ENCODE data around the gene NEDD8.
"Not testable (repeated sequence)": the region's sequence is repeated elsewhere in the genome, so short reads cannot be mapped to it uniquely, and the experiment has no call there.

NEDD8 gene

DNA sequence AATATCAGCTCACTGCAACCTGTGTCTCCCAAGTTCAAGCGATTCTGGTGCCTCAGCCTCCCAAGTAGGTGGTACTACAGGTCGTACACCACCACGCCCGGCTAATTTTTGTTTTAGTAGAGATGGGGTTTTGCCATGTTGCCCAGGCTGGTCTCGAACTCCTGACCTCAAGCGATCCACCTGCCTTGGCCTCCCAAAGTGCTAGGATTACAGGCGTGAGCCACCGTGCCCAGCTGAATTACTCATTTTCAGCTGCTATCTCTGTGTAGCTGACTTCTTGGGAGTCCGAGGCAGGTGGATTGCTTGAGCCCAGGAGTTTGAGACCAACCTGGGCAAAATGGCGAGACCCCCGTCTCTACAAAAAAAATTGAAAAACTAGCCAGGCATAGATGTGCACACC is 13.2 kb upstream of the NEDD8 start:
- DNase-seq = not testable (repeated sequence)

- DNase-seq = no peak
Measured at GRCh38 chr14:24243336-24243836, 11.2 kb upstream of the NEDD8 start.

DNA sequence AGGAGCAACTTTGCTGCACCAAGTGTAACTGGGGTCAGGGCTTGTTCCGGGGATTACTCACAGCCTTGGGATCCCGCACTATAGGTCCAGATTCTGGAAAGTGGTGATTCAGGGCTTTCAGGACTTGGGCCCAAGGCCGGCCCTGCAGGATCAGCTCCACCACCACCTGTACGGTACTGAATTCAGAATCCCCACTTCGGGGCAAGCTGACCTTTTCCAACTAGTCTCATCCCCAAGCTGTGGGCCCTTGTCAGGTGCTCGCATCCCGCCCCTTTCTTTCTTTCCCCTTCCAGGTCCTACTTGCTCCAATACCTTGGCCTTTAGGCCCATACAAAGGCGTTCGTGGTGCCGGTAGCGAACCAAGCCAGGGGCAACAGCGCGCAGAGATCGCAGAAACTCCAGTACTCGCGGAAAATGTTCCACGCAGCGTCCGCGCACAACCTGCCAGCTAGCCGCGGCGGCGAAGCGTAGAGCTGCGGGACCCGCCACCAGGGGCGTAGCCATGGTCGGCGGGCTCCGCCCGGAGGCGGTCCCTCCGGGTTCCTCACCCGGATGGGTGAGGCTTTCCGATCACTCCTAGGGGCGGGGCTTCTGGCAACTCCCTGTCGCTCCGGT is 9.8 kb upstream of the NEDD8 start:
- DNase-seq = peak; percentile 90

DNA sequence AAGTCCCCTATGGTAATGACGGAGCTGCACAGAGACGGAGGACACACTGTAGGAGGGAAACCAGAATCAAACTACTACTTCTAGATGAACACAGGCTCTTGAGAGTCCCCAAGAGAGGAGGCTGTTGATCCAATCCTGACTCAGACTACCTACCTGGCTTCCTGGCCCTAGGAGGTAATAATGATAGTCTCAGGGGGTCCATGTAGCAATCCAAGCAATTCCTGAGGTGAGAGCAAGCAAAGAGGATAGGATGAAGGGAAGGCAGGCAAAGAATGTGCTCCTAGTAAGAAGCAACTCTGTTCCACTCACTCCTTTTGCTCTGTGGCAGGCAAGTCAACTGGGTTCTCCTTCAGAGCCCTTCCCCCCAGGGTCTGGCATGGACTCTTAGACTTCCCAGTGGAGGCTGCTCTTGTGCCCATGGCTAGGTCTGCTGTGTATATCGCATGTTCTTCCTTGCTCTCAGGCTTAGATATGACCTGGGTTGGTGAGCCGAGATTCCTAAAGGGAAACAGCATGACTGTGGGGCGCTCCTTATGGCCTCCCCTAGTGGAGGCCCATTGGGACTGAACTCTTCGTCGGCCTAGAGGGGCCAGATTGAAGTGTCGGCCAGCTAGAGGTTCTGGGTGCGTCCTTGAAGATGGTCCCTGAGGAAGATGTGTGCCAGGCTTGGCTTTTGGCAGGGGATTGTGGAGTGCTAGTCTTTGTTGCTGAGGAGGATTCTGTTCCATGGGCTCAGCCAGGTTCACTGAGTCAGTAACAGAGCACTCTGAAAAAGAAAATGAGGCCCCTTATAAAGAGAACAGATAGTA is 8.1 kb upstream of the NEDD8 start:
- no peak for DNase-seq

DNA sequence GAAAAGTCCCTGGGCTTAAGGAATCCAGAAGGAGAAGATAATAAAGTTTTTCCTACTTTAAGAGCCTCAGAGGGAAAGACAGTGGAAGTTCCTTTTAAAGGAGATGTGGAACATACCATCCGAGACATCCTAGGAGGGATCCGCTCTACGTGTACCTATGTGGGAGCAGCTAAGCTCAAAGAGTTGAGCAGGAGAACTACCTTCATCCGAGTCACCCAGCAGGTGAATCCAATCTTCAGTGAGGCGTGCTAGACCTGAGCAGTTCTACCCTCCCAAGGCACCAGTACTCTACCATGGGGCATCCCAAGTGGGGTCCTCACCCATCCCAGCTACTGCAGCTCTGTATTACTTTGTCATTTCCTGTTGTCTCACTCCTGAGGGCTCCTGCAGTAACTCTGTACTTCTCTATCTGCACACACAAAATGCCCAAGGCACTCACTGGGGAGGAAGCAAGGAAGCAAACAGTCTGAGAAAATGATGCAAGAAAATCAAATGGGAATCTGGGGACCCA is 6.4 kb upstream of the NEDD8 start:
- DNase-seq = no peak

GRCh38 chr14:24238123-24238522 is 6.0 kb upstream of the NEDD8 start:
- no peak for DNase-seq

GRCh38 chr14:24237463-24237955 is 5.3 kb upstream of the NEDD8 start:
- DNase-seq = no peak

DNA sequence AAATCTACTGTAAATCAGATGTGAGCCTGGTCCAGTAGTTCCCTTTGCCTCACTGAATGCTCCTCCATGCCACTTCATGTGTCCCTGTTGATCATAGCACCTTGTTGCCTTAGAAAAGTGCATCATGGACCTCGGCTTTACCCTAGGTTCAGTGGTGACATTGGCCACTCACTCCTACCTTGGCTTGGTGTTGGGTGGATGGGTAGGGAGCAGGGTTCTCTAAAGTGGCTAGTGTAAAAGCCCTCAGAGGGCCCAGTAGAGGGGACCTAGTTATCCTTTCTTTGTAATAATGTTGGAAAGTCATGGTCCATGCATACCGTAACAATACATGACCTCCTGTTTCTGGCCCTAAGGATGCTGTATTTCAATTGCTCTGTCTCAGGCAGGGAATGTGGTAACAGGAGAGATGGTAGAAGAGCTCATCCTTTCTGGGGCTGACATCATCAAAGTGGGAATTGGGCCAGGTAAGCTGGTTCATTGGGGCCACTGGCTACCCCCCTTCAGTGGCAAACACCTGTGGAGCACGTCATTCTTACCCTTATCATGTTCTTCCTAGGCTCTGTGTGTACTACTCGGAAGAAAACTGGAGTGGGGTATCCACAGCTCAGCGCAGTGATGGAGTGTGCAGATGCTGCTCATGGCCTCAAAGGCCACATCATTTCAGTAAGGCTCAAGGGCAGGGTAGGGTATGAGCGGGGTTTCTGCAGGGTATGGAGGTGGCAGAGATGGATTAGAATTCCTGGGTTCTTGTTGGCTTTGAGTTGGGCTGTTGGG is 4.7 kb upstream of the NEDD8 start:
- DNase-seq = no peak

DNA sequence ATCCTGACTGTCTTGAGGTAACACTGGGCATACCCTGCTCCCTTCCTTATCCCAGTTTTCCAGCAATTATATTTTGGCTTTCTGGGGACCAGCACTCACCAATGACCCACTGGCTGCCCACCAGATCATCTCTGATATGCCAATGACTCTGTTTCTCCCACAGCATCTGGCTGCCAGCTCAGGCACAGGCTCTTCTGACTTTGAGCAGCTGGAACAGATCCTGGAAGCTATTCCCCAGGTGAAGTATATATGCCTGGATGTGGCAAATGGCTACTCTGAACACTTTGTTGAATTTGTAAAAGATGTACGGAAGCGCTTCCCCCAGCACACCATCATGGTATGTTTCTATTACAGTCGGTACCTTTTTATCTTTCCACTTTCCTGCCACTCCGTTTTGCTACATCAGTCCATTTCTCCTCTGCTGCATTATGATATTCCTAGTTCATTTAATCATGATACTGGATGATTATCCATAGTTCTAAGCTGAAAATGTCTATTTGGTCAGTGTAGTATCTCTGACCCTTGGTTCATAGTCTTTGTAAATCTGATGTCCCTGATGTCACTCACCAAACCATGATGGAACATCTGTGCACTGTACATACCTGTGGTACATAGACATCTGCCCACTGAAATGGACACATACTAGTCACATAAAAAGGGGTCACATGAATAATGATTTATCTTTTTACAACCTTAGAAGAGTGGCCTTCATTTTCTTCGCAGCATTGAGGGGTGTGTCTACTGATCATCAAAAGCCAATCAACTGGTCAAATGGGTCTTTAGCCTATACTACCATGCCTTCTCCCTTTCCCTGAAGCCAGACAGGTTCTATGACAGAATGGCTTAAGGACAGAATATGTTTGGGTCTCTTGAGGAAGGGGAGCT is 3.9 kb upstream of the NEDD8 start:
- no peak for DNase-seq

DNA sequence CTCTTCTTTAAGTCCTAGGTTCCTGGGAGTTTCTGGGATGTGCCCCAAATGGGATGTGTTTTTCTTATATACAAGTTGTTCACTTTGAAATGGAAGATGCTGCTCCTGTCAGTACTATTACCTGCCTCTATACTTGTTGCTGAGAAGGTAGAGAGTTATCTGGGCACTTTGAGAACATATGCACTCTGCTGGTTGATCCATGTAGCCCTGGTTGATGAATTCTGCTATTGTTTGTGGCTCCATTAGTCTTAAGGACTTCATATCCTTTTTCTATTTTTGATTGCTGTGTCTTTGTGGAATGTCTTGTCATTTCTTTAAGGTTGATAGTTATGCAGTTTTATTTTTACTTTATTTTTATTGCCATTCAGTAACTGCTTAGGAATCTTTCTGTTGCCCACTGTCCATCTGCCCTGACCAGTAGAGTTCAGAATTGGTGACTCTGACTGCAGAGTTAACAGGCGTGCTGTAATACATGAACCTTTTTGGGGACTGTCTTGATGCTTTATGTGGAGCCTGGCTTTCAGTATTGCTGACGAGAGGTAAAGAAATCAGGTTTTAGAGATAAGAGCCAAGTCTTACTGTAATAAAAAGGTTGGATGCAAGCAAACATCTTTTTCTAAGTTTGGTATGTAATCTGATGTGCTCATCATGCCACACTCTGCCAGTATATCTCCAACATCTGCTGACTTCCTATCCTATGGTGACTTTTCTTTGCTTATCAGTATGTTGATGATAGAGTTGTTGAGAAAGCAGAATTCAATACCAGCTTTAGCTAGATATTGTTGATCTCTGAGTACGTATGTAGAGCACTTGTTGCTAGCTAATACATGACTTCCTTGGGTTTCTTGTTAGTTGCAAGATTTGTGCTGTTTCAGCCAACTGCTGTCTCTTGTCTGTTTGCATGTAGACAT is 2.2 kb upstream of the NEDD8 start:
- DNase-seq = no peak

GRCh38 chr14:24233538-24233866 is 1.3 kb upstream of the NEDD8 start:
- DNase-seq = no peak

- DNase-seq = no peak
Measured at GRCh38 chr14:24232645-24233537, 724 bp upstream of the NEDD8 start, which contains the start of gene GMPR2. GMPR2 (plus strand) TSS chr14:24232929; CDS start chr14:24233254, 325 bp downstream.

DNA sequence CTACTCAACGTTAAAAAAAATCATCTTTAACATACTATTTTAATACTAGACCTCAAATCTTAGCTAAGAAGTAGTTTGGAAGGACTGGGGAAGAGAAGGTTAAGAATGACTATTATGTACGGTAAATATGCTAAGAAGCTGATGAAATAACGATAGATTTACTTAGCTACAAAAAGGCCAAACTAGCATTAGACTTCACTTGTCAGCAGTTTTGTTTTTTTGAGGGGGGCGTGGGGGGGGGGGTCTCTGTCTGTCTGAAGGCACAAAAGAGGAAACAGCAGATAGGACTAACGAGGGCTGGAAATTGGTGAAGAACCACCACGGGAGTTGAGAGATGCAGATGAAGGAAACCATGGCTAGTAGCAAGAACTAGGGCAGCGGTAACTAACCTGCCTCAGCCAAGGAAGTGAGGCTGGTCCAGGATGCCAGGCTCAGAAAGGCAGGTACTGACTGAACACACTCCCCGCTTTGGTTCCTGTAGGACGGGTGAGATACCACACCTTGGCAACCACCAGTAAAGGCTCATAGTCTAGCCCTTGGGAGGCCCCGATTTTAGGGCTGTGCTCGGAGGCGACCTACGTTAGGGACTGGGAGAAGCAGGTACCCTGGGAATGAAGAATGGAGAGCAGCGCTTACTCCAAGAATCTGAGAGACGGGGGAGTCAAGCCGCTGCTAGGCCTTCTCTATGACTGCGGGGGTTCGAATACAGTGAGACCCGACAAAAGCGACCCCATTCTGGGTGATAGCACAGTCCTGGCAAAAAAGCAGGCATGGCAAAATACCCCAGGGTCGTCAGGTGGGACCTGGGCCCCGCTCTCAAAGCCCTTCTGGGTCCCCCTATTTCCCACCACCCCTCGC is 675 bp downstream of the NEDD8 start:
- no peak for DNase-seq

DNA sequence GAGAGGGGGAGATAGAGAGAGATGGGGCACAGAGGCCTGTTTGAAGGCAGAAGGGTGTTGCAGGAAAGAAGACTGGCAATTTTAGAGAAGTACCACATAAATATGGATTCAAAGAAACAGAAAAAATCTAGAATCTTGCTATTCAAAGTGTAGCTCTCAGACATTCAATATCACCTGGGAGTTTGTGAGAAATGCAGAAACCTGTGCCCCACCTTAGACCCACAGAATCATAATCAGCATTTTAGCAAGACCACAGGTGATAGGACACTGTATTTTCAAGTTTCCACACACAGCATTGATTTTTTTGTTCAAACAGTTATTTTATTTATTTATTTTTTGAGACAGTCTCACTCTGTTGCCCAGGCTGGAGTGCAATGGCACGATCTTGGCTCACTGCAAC is 3.3 kb downstream of the NEDD8 start:
- no peak for DNase-seq

- no peak for DNase-seq
Measured at GRCh38 chr14:24226473-24226872, 5.7 kb downstream of the NEDD8 start.

GRCh38 chr14:24224618-24225071 is 7.5 kb downstream of the NEDD8 start:
- no peak for DNase-seq

GRCh38 chr14:24222987-24223386 is 9.2 kb downstream of the NEDD8 start:
- DNase-seq = not testable (repeated sequence)

DNA sequence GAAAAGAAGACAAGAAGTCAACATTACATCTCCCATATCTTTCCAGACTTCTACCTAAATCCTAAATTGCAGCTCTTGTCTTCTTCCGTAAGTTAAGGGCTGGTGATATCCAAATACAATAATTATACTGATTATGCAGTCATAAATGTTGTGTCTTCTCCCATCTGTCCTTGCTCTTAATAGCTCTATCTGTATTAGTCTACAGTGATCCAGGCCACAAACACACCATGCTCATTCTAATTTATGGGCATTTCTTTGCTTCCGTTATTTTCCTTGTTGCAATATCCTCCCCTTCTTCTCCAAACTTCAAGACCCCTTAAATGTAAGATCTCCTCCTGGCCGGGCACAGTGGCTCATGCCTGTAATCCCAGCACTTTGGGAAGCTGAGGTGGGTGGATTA is 12.6 kb downstream of the NEDD8 start:
- no peak for DNase-seq

- no peak for DNase-seq
Measured at GRCh38 chr14:24219080-24219479, 13.1 kb downstream of the NEDD8 start.
